ENCODE measurements around the gene GRIN1.
A peak's percentile ranks its signal among the peaks of the same experiment; 100 is the strongest.

Gene GRIN1

DNA sequence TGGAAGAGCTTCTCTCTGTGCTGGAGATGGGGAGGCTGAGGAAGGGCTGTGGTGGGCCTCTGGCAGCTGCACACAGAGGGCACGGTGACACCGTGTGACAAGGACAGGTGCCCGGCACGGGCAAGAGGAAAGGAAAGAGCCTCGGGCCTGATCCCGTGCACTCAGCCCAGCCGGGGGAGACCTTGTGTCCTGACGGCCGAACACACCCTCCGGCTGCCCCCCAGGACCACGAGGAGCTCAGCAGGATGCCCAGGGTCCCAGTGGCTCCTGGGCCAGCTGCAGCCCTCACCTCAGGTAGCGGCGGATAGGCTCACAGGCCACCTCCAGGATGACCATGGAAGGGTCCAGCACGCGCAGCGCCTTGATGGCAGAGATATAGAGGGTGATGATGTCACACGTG is 43.9 kb downstream of the GRIN1 start:
- Histone ChIP-seq H3K36me3 (ENCODE audit: control insufficient read depth, insufficient read depth, low read length) (peaks cover 8% of the 10 kb centered on the region), H3K9me3 (ENCODE audit: control insufficient read depth, low read length) (no peaks in the 10 kb centered on the region), H3K27me3 (ENCODE audit: control insufficient read depth, insufficient read depth, low read length, poor library complexity, severe bottlenecking) (no peaks in the 10 kb centered on the region), H3K27ac (ENCODE audit: insufficient read depth, low read depth, low read length, poor library complexity, severe bottlenecking) (no peak overlapping the region), H3K4me1 (ENCODE audit: control insufficient read depth, insufficient read depth, low read length) (peaks cover 5% of the 10 kb centered on the region), H3K4me3 (ENCODE audit: insufficient read depth, low read depth, low read length) (no peak overlapping the region)
- WGBS, 2 experiments, result 95% methylated on average over 17 of the region's 17 CpGs

DNA sequence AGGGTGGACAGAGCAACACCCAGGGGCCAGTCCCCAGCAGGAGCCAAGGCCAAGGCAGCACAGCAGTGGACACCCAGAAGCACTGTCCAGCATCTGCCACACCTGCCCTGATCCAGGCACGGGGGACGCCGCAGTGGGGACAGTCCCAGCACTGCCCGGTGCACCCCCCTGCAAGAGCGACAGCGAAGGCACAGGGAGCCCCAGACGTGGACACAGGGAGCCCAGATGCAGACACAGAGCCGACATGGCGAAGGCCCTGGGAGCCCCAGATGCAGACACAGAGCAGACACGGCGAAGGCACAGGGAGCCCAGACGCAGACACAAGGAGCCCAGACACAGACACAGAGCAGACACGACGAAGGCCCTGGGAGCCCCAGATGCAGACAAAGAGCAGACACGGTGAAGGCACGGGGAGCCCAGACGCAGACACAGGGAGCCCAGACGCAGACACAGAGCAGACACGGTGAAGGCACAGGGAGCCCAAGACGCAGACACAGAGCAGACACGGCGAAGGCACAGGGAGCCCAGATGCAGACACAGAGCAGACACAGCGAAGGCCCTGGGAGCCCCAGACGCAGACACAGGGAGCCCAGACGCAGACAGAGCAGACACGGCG is 45.1 kb downstream of the GRIN1 start:
- 94% methylated on average over 27 of the region's 27 CpGs for WGBS, 2 experiments
- Histone ChIP-seq H3K27me3 (ENCODE audit: control insufficient read depth, insufficient read depth, low read length, poor library complexity, severe bottlenecking) (no peaks in the 10 kb centered on the region), H3K36me3 (ENCODE audit: control insufficient read depth, insufficient read depth, low read length) (peaks cover 8% of the 10 kb centered on the region), H3K9me3 (ENCODE audit: control insufficient read depth, low read length) (no peaks in the 10 kb centered on the region), H3K4me3 (ENCODE audit: insufficient read depth, low read depth, low read length) (no peak overlapping the region), H3K27ac (ENCODE audit: insufficient read depth, low read depth, low read length, poor library complexity, severe bottlenecking) (no peak overlapping the region), H3K4me1 (ENCODE audit: control insufficient read depth, insufficient read depth, low read length) (peaks cover 5% of the 10 kb centered on the region)

DNA sequence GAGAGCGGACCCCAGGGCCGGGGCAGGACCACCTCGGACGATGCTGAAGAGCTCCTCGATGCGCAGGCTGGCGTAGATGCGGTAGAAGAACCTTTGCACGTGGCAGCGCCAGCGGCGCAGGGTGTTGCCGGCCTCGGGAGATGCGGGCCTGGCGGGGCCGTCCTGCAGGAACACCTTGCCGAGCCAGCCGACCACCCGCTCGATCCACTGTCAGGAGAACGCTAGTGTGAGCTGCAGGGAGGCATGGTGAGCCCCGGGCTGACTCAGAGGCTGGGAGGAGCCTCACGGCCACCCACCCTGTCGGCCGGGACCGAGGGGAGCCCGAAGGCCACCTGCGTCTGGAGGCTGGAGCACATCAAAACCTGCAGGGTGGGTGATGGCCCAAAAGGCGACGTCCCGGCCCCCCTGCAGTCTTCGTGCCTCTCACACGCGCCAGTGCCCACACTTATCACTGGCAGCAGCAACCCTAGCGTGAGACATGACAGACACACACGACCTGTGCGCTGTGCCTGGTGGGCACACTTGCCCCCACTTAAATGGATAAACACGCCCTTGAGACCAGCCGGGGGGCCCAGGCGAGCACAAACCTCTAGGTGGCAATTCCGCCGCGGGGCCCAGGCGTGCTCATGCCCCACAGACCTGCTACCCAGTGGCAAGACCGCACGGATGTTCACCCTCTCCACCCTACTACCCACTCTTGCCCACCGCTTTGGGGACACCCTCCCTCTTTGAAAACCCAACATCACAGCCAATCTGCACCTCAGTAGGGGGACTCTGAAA is 46.1 kb downstream of the GRIN1 start:
- peaks cover 10% of the 10 kb centered on the region for H3K4me1 ChIP-seq (ENCODE audit: control insufficient read depth, insufficient read depth, low read length)
- no peaks in the 10 kb centered on the region for H3K27me3 ChIP-seq (ENCODE audit: control insufficient read depth, insufficient read depth, low read length, poor library complexity, severe bottlenecking)
- H3K4me3 ChIP-seq (ENCODE audit: insufficient read depth, low read depth, low read length), result no peak overlapping the region
- WGBS, 2 experiments, result 95 to 96% methylated on average over 48 of the region's 48 CpGs
- no peaks in the 10 kb centered on the region for H3K9me3 ChIP-seq (ENCODE audit: control insufficient read depth, low read length)
- no peak overlapping the region for H3K27ac ChIP-seq (ENCODE audit: insufficient read depth, low read depth, low read length, poor library complexity, severe bottlenecking)
- H3K36me3 ChIP-seq (ENCODE audit: control insufficient read depth, insufficient read depth, low read length), result peaks cover 8% of the 10 kb centered on the region

DNA sequence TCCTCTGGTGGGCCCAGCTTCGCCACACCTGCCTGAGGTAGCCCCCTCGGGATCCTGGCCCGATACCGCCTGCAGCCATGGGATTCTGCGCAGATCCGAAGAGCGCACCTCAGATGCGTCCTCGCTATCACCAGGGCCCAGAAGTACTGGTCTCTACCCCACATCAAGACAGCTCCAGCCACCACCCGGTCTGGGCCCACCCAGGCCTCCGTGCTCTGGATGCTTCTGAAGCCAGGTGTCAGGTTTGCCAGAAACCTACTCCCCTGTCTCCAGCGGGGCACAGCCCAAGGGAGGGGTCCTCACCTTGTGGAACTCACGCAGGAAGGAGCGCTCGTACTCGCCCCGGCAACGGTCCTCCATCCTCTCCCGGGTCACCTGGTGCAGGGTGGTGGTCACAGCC is 47.0 kb downstream of the GRIN1 start:
- Histone ChIP-seq H3K9me3 (ENCODE audit: control insufficient read depth, low read length) (no peaks in the 10 kb centered on the region), H3K36me3 (ENCODE audit: control insufficient read depth, insufficient read depth, low read length) (peaks cover 3% of the 10 kb centered on the region), H3K27ac (ENCODE audit: insufficient read depth, low read depth, low read length, poor library complexity, severe bottlenecking) (no peak overlapping the region), H3K4me3 (ENCODE audit: insufficient read depth, low read depth, low read length) (no peak overlapping the region), H3K27me3 (ENCODE audit: control insufficient read depth, insufficient read depth, low read length, poor library complexity, severe bottlenecking) (no peaks in the 10 kb centered on the region), H3K4me1 (ENCODE audit: control insufficient read depth, insufficient read depth, low read length) (peaks cover 10% of the 10 kb centered on the region)
- WGBS, 2 experiments, result 96 to 98% methylated on average over 19 of the region's 19 CpGs

DNA sequence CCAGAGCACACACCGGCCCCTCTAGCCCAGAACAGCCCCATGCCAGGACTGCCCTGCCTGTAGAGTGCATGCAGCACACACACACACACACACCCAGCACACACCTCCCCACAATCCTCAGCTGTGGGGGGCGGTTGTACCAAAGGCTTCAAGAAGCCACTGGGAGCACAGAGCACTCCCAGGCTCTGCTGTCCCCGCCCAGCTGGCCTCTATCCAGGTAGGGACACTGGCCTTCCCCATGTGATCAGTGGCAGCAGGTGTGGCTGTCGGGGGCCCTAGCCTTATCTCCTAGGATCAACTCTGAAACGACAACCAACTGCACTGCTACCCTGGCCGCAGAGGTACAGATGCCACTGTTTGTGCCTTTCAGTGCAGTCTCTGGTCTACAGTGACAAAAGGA is 47.4 kb downstream of the GRIN1 start:
- peaks cover 10% of the 10 kb centered on the region for H3K4me1 ChIP-seq (ENCODE audit: control insufficient read depth, insufficient read depth, low read length)
- WGBS, 2 experiments, result 94% methylated on average over 6 of the region's 6 CpGs
- H3K27ac ChIP-seq (ENCODE audit: insufficient read depth, low read depth, low read length, poor library complexity, severe bottlenecking), result no peak overlapping the region
- H3K9me3 ChIP-seq (ENCODE audit: control insufficient read depth, low read length), result no peaks in the 10 kb centered on the region
- H3K27me3 ChIP-seq (ENCODE audit: control insufficient read depth, insufficient read depth, low read length, poor library complexity, severe bottlenecking), result no peaks in the 10 kb centered on the region
- no peaks in the 10 kb centered on the region for H3K36me3 ChIP-seq (ENCODE audit: control insufficient read depth, insufficient read depth, low read length)
- H3K4me3 ChIP-seq (ENCODE audit: insufficient read depth, low read depth, low read length), result no peak overlapping the region

DNA sequence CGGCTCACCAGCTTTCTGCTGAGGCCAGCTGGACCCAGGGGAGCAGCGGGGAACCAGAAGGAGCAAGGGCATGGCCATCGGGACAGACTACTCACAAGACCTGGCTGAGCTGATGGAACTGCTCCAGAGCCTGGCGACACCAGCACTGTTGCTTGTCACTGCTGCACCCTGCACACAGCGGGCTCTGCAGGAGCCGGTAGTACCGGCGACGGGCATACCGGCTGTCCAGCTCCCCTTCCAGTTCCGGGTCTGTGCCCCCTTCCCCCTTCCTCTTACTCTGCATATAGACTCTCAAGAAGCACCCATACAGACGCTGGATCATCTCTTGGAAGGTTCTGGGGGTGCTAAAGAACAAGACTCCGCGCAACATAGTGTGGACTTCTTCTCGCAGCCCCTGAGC is 48.4 kb downstream of the GRIN1 start:
- H3K4me3 ChIP-seq (ENCODE audit: insufficient read depth, low read depth, low read length), result peak overlapping the region; percentile 89
- WGBS, 2 experiments, result 94 to 95% methylated on average over 15 of the region's 15 CpGs
- H3K9me3 ChIP-seq (ENCODE audit: control insufficient read depth, low read length), result no peaks in the 10 kb centered on the region

DNA sequence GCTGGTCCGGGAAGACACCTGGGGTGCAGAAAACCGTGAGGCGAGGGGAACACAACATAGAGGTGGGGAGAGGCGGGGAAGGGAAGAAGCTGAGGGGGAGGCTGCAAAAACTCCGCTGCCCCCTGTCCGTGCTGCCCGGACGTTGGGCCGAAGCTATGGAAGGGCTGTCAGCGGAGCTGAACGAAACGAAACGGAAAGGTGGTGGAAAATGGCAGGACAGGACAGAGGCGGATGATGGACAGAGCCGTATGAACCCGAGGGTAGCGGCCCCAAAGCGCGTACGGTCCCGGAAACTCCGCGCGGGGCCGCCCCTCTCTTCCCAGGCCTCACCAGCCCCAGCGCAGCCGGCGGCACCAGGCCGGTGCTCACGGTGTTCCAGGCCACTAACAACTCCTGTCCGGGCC is 49.1 kb downstream of the GRIN1 start:
- 1% methylated on average over 31 of the region's 31 CpGs for WGBS, 2 experiments
- Histone ChIP-seq H3K27ac (ENCODE audit: insufficient read depth, low read depth, low read length, poor library complexity, severe bottlenecking) (no peak overlapping the region), H3K36me3 (ENCODE audit: control insufficient read depth, insufficient read depth, low read length) (no peaks in the 10 kb centered on the region), H3K27me3 (ENCODE audit: control insufficient read depth, insufficient read depth, low read length, poor library complexity, severe bottlenecking) (no peaks in the 10 kb centered on the region), H3K4me3 (ENCODE audit: insufficient read depth, low read depth, low read length) (peak overlapping the region; percentile 89), H3K4me1 (ENCODE audit: control insufficient read depth, insufficient read depth, low read length) (peaks cover 10% of the 10 kb centered on the region), H3K9me3 (ENCODE audit: control insufficient read depth, low read length) (no peaks in the 10 kb centered on the region)

More for the DNA sequence above, 48.4 kb downstream of the GRIN1 start:
- H3K27me3 ChIP-seq (ENCODE audit: control insufficient read depth, insufficient read depth, low read length, poor library complexity, severe bottlenecking), result no peaks in the 10 kb centered on the region
- no peaks in the 10 kb centered on the region for H3K36me3 ChIP-seq (ENCODE audit: control insufficient read depth, insufficient read depth, low read length)
- H3K4me1 ChIP-seq (ENCODE audit: control insufficient read depth, insufficient read depth, low read length), result peaks cover 10% of the 10 kb centered on the region
- H3K27ac ChIP-seq (ENCODE audit: insufficient read depth, low read depth, low read length, poor library complexity, severe bottlenecking), result no peak overlapping the region

DNA sequence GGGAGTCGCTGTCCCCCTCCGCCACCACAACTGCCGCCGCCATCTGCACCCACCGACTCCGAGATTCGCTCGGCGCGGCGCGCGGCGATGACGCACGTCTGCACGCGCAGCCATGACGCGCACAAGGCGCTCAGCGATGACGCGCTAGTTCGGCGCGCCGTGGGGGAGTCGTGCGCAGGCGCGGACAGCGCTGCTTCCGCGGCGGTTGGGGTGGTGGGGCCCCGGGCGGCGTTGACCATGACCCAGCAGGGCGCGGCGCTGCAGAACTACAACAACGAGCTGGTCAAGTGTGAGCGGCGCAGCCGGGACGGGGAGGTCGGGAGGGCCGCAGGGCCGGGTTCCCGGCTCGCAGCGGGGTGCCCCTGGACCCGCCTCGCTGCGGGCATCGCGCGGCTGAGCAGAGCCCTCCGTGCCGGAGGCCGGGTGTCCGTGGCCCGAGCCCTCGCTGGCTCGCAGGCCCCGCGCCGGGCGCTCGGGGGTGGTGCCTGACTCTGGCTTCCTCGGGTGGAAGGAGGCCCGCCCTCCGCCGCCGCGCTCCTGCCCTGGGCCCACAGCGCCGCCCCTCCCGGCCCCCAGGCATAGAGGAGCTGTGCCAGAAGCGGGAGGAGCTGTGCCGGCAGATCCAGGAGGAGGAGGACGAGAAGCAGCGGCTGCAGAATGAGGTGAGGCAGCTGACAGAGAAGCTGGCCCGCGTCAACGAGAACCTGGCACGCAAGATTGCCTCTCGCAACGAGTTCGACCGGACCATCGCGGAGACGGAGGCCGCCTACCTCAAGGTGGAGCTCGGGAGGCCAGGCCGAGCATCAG is 49.7 kb downstream of the GRIN1 start, which contains the start of the genes ANAPC2 and SSNA1:
ANAPC2 (minus strand) TSS at position 71 of the 807 bp plus-strand sequence; CDS start at position 43, 28 bp downstream.
SSNA1 (plus strand) TSS at position 187 of the 807 bp plus-strand sequence; CDS start at position 238, 51 bp downstream.
- Histone ChIP-seq H3K4me1 (ENCODE audit: control insufficient read depth, insufficient read depth, low read length) (peaks cover 10% of the 10 kb centered on the region), H3K27me3 (ENCODE audit: control insufficient read depth, insufficient read depth, low read length, poor library complexity, severe bottlenecking) (no peaks in the 10 kb centered on the region), H3K36me3 (ENCODE audit: control insufficient read depth, insufficient read depth, low read length) (no peaks in the 10 kb centered on the region), H3K27ac (ENCODE audit: insufficient read depth, low read depth, low read length, poor library complexity, severe bottlenecking) (peak within 1 kb of the TSS; percentile 2), H3K9me3 (ENCODE audit: control insufficient read depth, low read length) (no peaks in the 10 kb centered on the region), H3K4me3 (ENCODE audit: insufficient read depth, low read depth, low read length) (peak within 1 kb of the TSS; percentile 89)
- WGBS, 2 experiments, result 1% methylated on average over 98 of the region's 98 CpGs

DNA sequence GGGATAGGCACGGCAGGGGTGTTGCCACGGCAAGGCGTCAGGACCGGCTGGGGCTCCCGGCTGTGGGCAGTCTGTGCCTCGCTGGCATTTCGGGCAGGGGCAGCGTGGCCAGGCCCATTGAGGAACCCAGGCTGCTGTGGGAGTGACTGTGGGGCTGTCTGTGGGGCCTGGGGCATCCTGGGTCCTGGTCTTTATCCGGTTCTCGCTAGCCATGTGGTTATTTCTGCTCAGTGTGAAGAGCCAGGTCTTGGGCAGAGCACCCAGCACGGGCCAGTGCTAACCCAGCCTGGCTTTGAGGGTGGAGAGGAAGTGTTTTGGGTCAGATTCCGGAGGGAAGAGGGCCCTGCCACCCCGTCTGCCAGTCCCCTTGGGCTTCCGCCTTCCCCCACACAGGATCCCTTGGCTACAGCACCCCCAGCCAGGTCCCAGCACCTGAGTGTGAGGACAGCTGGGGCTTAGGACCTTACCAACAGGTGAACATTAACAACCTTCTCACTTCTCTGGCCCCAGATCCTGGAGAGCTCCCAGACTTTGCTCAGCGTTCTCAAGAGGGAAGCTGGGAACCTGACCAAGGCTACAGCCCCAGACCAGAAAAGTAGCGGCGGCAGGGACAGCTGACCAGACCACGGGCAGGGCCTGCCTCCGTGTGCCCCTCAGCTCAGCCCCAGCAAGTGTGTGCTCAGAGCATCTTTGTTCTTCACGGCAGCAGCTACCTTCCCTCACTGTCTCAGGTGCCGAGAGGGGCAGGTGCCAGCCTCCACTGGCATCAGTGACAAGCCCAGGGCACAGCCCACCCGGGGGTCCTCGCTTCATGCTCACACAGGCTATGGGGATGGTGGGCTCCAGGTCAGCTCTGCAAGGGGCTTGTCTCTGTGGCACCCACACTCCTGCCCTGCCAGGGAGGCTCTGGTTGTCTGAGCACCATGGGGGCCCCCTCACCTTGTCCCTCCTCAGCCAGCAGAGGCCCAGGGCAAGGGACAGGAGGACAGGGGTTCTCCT is 50.6 kb downstream of the GRIN1 start:
- no peaks in the 10 kb centered on the region for H3K27me3 ChIP-seq (ENCODE audit: control insufficient read depth, insufficient read depth, low read length, poor library complexity, severe bottlenecking)
- H3K4me3 ChIP-seq (ENCODE audit: insufficient read depth, low read depth, low read length), result peak overlapping the region; percentile 89
- no peaks in the 10 kb centered on the region for H3K9me3 ChIP-seq (ENCODE audit: control insufficient read depth, low read length)
- WGBS, 2 experiments, result 54% methylated on average over 23 of the region's 23 CpGs
- H3K36me3 ChIP-seq (ENCODE audit: control insufficient read depth, insufficient read depth, low read length), result no peaks in the 10 kb centered on the region
- H3K27ac ChIP-seq (ENCODE audit: insufficient read depth, low read depth, low read length, poor library complexity, severe bottlenecking), result no peak overlapping the region
- peaks cover 13% of the 10 kb centered on the region for H3K4me1 ChIP-seq (ENCODE audit: control insufficient read depth, insufficient read depth, low read length)
